Measurements from ENCODE around the gene SCFD1.
"Not testable (repeated sequence)": the region's sequence is repeated elsewhere in the genome, so short reads cannot be mapped to it uniquely, and the experiment has no call there.

The SCFD1 gene

DNA sequence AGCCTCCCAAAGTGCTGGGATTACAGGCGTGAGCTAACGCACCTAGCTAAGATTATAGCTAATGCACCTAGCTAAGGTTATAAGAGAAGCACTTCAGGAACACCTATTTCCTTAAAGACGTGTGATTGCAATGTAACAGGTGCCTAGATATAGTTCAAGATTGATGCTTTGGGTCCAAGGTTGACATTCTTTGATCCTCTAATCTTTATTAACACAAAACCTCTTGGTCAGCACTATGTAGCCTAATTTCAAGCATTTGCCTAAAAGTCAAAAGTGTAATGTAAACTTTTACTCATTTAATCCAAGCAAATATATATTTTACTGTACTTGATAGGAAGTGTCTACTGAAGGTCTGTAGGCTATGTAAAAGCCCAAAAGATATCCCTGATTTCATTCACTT, 36.5 kb downstream of the SCFD1 start:
- no peak for DNase-seq (ENCODE audit: extremely low read depth in 1 of 2, low read depth in 1 of 2)

DNA sequence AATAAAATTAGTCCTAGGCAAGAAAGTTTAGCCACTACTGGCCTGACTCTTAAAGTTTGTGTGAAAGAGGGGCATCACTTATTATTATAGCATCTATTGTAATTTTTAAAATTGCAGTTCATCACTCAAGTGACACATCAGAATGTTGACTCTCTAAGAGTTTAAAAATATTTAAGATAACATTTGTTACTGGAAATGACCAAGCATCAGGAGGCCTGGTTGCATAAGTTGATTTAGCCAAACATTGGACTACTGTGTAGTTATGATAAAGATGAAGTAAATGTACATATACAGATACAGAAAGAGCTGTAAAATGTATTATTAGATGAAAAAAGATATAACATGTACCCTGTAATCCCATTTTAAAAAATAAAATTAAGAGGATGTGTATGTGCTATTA, 47.5 kb downstream of the SCFD1 start:
- DNase-seq (ENCODE audit: extremely low read depth in 1 of 2, low read depth in 1 of 2): no peak

DNA sequence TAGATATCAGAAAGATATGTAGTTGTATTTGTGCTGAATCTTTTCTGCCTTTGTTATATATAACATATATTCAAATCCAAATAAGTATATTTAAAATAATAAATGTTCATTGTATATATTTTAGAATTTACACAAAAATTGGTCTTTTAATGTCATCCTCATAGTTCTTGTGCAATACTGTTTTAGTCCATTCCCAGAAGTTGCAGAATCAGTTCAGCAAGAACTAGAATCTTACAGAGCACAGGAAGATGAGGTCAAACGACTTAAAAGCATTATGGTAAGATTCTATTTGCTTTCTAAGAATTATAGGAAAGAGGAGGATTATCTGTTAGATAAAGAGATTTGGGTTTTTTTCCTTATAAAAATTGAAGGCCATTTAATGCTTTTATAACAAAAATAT, 51.0 kb downstream of the SCFD1 start:
- no peak for DNase-seq (ENCODE audit: extremely low read depth in 1 of 2, low read depth in 1 of 2)

DNA sequence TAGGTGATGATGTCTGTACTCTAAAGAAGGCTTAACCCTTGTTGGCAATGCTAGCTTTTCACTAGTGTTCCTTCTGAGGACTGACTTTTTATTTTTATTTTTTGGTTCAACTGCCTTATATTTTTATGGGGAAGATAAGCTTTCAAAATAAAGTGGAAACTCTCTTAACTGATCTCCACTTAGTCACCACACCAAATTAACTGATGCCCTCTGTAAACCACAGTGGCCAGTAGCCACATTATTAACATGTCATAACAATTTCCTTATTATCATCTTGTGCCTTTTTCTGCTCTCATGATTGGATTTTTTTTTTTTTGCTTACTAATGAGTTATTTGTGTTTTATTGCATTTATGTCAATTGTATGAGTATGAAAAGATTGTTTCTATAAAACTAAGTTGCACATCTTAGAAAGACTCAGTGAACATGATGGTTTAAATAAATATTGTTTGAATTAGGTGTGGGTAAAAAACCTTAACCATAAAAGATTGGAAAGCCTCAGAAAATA, 56.9 kb downstream of the SCFD1 start:
- DNase-seq (ENCODE audit: extremely low read depth in 1 of 2, low read depth in 1 of 2): no peak

DNA sequence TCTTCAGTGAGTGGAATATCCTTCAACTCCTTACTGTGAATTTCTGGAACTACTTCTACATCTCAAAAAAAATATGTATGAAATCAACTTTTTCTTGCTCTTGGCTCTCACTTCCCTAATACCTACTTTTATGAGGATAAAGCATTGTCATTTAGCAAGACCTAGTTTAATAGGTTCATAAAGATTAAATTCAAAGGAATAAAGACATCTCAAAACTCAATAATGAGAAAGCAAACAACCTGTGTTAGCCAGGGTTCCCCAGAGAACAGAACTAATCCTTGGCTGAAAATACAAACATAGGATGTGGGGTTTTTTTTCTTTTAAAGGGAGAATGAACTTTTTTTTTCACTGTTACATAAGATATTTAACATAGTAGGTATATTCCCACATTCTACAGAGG, 57.9 kb downstream of the SCFD1 start:
- DNase-seq (ENCODE audit: extremely low read depth in 1 of 2, low read depth in 1 of 2): no peak

DNA sequence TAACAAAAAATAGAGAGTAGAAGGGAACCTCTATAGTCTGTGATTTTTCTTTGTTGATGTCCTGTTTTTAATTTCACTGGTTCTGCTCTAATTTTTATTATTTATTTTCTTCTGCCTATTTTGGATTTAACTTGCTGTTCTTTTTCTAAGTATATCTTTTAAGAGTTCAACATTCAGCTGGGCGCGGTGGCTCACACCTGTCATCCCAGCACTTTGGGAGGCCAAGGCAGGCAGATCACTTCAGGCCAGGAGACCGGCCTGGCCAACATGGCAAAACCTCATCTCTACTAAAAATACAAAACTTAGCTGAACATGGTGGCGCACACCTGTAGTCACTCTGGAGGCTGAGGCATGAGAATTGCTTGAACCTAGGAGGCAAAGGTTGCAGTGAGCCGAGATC, 58.7 kb downstream of the SCFD1 start:
- DNase-seq (ENCODE audit: extremely low read depth in 1 of 2, low read depth in 1 of 2): not testable (repeated sequence)

DNA sequence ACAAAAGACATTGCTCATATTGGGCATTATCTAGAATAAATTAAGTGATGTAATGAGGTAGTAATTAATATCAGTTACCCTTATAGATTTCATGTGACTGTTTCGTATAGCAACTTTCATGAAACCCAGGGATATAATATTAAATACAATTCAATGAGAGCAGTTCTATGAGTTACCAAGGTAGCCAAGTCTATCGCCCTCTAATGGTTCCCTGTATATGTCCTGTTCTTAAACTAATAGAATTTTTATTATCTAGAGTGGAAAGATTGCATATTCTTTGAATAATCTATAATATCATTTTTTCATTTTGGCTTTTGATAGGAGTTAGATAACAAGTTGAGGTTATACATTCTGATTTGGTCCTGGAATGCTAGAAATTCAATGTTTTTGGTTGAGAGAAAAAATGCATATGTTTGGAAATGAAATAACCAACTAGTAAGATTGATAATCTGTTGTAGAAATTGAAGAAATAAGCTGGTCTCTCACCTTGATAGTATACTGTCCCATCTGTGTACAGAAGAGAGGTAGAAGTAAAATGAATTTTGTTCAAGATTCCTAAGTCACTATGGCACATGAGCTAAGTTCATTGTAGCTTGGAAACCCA, 59.7 kb downstream of the SCFD1 start:
- DNase-seq (ENCODE audit: extremely low read depth in 1 of 2, low read depth in 1 of 2): no peak

DNA sequence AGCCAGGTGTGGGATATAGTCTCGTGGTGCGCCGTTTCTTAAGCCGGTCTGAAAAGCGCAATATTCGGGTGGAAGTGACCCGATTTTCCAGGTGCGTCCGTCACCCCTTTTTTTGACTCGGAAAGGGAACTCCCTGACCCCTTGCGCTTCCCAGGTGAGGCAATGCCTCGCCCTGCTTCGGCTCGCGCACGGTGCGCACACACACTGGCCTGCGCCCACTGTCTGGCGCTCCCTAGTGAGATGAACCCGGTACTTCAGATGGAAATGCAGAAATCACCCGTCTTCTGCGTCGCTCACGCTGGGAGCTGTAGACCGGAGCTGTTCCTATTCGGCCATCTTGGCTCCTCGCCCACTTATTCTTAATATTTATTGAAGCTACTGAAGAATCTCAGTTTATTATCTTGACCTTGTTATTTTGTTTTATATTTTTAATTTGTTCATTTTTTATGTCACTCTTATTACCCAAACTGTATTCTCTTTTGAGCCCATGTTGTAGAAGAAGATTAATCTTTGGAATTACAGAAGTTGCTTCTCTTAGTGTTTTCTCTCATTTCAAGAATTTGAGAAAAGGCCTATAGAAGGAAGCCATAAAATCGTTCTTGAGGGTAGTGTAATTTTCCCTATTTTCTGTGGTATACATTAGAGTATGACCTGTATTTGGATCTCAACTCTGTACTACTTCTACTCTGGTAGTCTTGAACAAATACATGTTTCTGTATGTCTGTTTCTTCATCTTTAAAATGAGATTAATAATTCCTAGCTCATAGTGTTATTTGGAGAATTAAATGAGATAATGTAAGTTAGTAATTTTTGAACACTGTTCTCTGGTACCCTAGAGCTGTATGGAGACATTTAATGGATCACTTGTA, 68.6 kb downstream of the SCFD1 start:
- DNase-seq (ENCODE audit: extremely low read depth in 1 of 2, low read depth in 1 of 2): not testable (repeated sequence)

DNA sequence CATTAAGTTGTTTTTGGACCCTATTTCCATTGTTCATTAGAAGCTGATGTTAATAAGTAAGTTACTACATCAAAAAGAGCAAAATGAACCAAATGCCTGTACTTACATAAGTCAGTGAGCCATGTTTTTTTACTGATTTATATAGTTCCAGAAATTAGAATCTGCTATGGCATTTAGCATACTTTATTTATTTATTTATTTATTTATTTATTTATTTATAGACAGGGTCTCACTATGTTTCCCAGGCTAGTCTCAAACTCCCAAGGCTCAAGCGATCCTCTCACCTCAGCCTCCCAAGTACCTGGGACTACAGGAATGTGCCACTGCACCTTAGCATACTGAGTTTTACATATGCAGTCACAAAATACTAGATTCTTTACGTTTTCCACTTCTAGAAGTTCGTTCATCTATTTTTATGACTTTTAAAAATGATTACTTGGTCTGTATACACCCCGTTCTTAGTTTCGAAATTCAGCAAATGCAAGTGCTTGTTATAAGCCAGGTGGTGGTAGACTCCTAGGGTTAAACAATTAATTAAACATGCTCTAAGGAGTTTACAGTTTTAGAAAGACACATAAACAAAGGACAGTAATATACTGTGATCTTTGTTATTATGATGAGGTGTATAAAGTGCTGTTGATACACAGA, 69.8 kb downstream of the SCFD1 start:
- no peak for DNase-seq (ENCODE audit: extremely low read depth in 1 of 2, low read depth in 1 of 2)

DNA sequence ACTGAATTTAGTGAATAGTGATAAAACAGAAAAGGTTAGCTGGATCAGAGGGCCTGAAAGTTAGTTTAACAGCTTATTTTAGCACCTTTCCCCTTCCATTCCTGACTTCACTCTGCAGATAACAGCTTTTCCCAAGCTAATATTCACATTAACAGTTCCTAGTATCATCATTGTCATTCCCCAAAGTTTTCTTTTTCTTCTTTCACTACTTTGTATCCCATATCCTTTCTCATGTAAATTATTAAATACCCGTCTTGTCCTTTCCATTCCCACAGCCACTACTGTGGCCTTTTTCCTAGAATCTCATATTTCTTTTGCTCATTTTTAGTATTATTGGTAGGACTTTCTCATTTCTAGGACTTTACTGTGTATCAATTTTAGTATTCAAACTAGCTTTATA, 70.5 kb downstream of the SCFD1 start:
- DNase-seq (ENCODE audit: extremely low read depth in 1 of 2, low read depth in 1 of 2): no peak

DNA sequence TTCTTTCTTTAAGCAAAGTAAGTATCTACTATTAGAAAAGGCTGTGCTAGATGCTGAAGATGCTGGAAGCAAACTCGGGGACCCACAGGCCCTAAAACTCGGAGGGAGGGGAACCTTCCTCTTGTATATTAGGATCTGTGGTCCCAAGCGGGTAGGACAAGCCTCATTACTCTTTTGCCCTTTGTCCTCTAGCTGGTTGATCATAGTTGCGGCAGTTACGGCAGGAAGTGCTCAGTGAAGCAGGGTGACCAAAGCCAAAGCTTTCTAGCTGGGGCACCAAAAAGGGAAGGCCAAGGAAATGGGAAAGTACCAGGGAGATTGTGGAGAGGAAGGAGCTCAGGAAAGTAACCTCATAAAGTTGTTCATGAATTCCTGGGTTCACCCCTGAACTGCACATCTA, 76.3 kb downstream of the SCFD1 start:
- no peak for DNase-seq (ENCODE audit: extremely low read depth in 1 of 2, low read depth in 1 of 2)

DNA sequence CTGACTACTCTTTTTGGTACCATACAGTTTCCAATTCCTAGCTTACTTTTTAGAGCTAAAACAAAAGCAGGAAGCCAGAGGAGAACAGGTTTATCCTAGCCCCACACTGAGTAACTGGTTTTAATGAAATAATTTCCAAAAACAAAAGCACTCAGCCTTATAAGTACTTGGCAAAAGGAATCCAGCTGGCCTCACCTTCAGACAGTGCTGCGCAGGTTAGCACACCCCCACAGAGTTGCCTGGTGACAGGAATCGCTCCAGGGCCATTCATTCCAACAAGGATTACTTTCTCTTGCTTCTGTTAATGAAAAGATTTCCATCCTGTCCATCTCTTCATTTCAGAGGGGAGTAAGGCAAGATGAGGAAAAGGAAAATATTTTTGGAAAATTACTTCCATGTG, 84.6 kb downstream of the SCFD1 start:
- DNase-seq (ENCODE audit: extremely low read depth in 1 of 2, low read depth in 1 of 2): no peak

DNA sequence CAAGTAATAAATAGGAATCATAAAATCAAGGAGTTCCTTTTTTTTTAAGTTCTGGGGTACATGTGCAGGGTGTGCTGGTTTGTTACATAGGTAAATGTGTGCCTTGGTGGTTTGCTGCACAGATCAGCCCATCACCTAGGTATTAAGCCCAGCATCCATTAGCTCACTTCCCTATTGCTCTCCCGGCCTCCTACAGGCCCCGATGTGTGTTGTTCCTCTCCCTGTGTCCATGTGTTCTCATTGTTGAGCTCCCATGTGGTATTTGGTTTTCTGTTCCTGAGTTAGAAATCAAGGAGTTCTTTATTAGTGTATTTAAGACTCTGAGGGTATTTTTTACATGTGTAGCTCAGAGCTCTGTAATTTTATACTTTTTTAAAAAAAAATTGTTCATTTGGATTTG, 86.0 kb downstream of the SCFD1 start:
- no peak for DNase-seq (ENCODE audit: extremely low read depth in 1 of 2, low read depth in 1 of 2)

DNA sequence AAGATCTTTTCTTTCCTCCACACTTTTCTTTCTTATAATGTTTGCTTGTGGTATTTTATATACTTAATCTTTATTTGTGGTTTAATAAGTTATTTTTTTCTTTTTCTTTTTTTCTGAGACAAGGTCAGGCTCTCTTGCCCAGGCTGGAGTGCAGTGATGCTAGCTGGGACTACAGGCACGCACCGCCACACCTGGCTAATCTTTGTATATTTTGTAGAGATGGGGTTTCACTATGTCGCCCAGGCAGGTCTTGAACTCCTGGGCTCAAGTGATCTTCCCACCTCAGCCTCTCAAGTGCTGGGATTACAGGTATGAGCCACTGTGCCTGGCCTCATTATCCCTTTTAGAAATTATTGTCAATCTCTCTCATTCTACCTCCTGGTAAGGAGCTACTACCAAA, 87.1 kb downstream of the SCFD1 start:
- no peak for DNase-seq (ENCODE audit: extremely low read depth in 1 of 2, low read depth in 1 of 2)

DNA sequence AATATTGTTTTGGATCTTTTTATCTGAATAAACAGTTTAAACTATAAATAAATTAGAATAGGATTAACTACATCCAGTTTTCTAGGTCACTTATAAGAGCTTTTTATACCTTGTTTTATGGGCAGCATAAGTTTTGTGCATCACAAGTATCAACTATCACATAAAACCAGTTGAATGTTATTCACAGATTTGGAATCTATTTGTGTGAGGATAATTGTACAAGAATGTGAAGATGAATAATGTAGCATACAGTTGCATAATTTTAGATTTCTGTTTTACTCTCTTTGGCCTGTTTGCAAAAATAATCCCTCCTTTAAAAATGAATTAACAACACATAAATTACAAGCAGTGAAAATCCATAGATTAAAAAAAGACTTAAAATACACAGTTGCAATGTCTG, 88.8 kb downstream of the SCFD1 start:
- DNase-seq (ENCODE audit: extremely low read depth in 1 of 2, low read depth in 1 of 2): no peak

DNA sequence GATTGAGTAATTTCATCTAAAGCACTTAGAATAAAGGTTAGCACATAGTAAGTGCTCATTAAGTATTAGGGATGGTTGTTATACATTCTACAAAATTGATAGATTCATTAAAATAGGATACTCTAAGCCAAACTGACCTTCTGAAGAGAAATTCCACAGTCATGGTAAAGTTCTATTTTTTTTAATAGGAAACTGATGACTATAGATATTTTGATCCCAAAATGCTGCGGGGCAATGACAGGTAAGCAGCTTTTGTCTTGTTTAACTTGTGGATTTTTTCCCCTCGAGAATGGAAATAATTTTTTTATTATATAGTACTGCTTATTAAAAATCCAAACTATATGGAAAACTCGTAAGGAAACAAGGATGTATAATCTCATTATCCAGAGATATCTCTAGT, 97.0 kb downstream of the SCFD1 start:
- no peak for DNase-seq (ENCODE audit: extremely low read depth in 1 of 2, low read depth in 1 of 2)

DNA sequence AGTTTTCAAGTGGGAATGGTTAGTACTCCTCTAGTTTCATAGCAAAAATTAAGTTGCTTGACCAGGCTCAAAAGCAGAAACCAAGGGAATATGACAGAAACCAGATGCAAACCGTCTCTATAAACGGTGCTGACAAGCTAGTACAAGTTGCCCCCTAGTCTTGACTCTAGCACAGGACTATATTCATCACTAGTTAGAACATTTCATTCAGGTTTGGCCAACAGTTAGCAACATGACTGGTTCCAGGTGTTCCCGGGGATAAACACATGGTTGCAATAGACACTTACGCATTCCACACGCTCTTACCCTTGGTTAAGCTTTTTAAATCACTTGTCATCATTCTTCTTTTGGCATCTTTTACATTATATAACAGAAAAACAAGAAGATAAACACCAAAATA, 103.6 kb downstream of the SCFD1 start:
- no peak for DNase-seq (ENCODE audit: extremely low read depth in 1 of 2, low read depth in 1 of 2)

DNA sequence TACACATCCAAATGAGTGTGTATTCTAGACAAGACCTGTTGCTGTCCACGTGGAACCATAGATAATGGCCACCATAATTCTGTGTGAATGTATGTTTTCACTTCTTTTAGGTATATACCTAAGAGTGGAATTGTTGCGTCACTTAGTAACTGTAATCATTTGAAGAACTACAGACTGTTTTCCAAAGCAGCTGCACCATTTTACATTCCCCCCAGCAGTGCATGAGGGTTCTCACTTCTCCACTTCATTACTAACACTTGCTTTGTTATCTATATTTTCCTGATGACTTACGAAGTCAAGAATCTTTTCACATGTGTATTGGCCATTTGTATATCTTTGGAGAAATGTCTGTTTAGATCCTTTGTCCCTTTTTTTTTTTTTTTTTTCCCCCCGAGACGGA, 106.4 kb downstream of the SCFD1 start:
- no peak for DNase-seq (ENCODE audit: extremely low read depth in 1 of 2, low read depth in 1 of 2)

DNA sequence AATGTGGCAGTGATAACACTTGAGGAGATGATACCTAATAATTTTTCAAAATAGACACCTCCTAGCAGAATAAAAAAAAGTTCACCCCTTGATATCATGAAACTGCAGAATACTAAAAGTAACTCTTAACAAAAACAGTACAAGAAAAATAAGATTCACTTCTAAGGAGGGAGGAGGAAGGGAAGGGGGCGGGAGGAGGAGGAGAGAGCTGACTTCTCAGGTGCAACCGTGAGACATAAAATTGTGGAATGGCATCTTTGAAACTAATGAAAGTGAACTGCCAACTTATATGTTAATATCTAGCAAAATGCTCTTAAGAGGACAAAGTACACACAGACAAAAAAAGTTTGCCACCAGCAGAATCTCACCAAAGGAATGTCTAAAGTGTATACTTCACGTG, 115.8 kb downstream of the SCFD1 start:
- DNase-seq (ENCODE audit: extremely low read depth in 1 of 2, low read depth in 1 of 2): no peak

DNA sequence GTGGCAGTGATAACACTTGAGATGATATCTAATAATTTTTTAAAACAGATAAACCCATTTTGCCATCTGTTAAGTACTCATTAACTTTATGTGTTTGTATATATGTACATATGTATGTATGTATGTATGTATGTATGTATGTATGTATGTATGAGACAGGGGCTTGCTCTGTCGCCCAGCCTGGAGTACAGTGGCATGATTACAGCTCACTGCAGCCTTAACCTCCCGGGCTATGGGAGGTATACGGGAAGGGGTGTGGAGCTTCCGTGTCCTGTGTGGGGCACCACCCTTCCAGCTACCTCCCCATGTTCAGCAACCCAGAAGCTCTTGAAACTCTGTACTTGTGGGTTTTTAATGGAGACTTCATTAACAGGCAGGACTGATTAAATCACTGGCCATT, 116.9 kb downstream of the SCFD1 start:
- no peak for DNase-seq (ENCODE audit: extremely low read depth in 1 of 2, low read depth in 1 of 2)

DNA sequence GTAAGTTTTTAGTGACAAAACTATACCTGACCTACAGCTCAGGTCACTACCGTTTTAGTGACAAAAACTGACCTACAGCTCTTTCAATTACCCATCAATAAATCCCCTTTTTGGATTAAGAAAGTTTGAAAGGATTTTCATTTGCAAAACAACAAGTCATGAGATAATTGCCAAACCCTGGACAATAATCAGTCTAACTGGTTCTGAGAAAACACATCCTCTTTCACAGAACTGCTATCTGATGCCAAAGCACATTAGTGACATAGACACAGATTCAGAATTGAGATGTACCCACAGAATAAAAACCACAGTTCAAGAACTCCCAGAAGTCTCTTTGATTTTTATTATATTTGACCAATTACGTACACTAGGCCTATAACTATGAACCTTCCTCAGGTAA, 126.2 kb downstream of the SCFD1 start:
- no peak for DNase-seq (ENCODE audit: extremely low read depth in 1 of 2, low read depth in 1 of 2)

Measured in stimulated activated CD8-positive, alpha-beta memory T cell treated with anti-CD3 and anti-CD28 coated beads, Interleukin-7, amount 100 ng/mL, for 48 hours (primary cell).